ENCODE measurements around the gene CDC7.
"Not testable (repeated sequence)": the region's sequence is repeated elsewhere in the genome, so short reads cannot be mapped to it uniquely, and the experiment has no call there.

CDC7 gene

GRCh38 chr1:91500756-91501522 is at the start of gene CDC7:
Gene CDC7, plus strand, starts transcription at chr1:91500851. Its CDS starts 866 bp downstream, at chr1:91501717.
- DNase-seq: peak; percentile 88

- DNase-seq: no peak
These were observed 46.5 kb upstream of the CDC7 start for GRCh38 chr1:91454136-91454535.

DNA sequence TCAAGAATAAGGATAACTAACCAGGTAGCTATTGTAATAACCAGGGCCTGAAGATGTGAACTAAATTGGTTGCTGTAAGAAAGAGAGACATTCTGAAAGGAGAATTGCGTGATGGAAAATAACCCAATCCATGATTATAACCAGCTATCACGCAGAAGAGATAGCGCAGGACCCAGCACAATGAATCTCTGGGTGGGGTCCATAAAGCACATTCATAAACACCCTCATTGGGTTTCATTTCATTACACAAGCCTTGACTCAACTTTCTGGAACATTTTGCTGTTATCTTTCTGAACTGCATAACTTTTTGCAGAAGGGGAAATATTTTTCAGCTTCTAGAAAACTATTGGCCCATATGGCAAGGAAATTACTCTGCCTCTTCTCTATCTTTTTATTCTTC is 45.3 kb upstream of the CDC7 start:
- DNase-seq: no peak

DNA sequence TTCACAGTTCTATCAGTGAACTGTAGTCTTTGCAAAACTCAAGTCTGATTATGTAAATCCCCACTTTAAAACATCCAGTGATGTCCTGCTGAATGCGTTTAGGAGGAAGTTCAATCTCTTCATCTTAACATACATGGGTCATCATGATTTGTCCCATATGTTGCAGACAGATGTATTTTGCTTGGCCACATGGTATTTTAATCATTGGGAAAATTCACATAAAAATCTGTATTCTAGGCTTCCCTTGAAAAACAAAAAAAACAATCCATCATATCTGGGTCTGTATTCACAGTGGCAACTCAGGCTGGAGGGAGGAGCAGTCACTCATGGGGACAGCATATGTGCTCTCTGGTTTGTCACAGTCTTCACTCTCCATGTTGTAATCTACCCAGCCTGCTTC is 44.8 kb upstream of the CDC7 start:
- DNase-seq: no peak

DNA sequence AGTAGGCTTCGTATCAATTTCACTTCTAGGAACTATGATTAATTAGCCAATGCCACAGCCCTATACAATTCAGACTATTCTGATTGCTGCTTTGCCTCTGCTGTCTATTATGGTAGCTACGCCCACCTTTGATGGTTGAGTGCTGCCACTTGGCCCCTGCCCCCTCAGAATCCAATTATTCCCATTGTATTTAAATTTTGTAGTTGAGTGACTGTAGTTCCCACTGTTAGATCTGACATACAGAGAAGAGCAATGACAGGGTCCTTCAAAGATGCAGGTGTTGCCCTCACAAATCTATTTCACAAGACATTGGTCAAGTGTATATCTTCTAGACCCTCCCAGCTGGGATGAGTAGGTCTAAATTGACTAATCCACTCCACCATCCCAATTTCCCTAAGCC is 35.3 kb upstream of the CDC7 start:
- DNase-seq: not testable (repeated sequence)

- no peak for DNase-seq
These were observed 24.0 kb upstream of the CDC7 start for GRCh38 chr1:91476533-91477217.

- peak; percentile 58 for DNase-seq
These were observed 13.2 kb upstream of the CDC7 start for GRCh38 chr1:91487469-91487868.

- no peak for DNase-seq
These were observed 10.2 kb upstream of the CDC7 start for GRCh38 chr1:91490501-91490900.

GRCh38 chr1:91498035-91498434 is 2.6 kb upstream of the CDC7 start:
- DNase-seq: no peak

DNA sequence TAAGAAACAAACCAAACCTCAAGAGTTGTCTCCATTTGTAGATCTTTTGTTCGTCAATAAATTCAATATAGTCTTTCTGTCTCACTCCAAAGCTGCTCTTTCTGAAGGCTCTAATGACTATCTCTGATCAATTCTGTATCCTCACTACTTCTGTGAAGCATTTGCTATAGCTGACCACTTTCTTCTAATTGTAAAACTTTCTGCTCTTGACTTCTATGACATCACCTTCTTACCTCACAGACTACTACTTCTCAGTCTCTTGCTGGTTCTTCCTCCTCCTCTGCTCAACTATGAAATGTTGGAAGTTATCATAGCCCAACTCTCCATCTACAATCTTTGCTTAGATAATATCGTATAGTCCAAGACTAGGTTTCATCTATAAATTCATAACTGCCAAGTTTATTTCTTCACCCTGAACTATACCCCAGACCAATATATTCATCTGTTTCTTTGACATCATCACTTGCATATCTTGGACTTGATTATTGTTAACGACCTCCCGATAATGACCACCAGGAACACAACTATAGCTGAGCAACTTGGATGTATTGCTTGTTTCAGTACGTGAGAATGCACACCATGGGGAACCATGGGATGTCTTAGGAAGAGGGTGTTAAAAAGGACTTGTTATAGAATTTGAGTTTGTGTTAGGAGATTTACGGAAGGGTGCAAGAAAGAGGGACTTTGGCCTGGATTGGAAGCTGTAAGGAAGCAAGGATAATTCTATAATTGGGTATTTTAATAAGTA is 2.0 kb upstream of the CDC7 start:
- DNase-seq: no peak

DNA sequence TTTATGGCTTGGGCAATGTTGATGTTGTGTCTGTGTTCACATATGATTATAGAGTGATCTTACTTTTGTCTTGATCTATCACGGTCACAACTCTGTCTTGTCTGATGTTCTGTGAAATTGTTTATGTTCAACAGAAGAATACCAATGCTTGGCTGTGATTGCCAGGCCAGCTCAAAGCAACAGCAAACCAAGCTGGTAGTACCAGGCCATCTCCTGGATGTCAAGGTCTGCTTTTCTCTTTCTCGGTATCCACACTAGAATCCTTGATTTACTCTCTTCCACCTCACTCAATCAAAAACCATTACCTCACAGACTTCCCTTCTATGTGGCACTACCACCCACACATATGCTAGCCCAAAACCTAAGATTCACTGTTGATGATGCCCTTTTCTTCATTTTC is 1.3 kb upstream of the CDC7 start:
- no peak for DNase-seq

- peak; percentile 76 for DNase-seq
These were observed 521 bp upstream of the CDC7 start for GRCh38 chr1:91499904-91500755.

DNA sequence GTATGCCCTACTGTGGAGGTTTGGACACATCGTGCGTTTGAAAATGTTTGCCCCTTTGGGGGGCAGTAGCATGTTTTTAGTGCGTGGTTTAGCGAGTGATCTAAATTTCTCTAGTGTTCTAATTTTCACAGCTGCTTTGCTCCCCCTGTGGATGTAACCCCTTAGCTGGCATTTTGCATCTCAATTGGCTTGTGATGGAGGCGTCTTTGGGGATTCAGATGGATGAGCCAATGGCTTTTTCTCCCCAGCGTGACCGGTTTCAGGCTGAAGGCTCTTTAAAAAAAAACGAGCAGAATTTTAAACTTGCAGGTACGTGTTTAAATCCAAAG is 836 bp downstream of the CDC7 start:
- DNase-seq: no peak

GRCh38 chr1:91501971-91502671 is 1.5 kb downstream of the CDC7 start:
- no peak for DNase-seq

- peak; percentile 6 for DNase-seq
These were observed 2.1 kb downstream of the CDC7 start for GRCh38 chr1:91502672-91503184.

- no peak for DNase-seq
These were observed 2.8 kb downstream of the CDC7 start for GRCh38 chr1:91503332-91503900.

GRCh38 chr1:91503975-91504530 is 3.4 kb downstream of the CDC7 start:
- DNase-seq: no peak

GRCh38 chr1:91505086-91505485 is 4.4 kb downstream of the CDC7 start:
- DNase-seq: no peak

DNA sequence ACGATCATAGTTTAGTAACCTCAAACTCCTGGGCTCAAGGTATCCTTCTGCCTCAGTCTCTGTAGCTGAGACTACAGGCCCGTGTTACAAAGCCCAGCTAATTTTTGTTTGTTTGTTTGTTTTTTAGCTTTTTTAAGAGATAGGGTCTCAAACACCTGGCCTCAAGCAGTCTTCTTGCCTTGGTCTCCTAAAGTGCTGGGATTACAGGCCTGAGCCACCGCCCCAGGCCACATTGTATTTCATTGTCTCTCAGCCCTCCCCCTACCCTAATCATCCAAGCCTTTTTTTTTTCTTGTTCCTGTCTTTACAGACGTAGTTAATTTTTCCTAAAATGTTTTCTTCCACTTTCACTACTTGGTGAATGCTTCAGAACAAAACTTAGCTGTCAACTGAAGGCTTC is 5.4 kb downstream of the CDC7 start:
- DNase-seq: no peak

DNA sequence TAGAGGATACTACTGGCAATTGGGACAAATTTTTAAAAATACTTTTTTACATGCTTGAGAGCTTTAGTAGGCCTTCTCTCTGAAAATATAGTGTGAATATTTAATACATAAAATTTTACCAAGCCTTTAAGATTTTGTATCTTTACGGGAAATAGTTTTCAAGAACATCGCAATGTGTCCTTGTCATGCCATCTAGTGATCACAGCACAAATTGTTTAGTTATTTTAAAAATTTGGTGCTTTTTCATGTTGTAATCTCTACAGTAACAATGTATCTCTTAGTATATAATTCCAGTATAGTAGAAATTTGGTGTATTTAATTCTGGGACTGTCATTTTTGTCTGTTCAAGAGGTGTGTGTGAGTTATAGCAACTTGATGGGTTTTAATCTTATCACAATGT is 6.7 kb downstream of the CDC7 start:
- DNase-seq: peak; percentile 7

- no peak for DNase-seq
These were observed 10.1 kb downstream of the CDC7 start for GRCh38 chr1:91510754-91511153.

Data from MV-4-11 (cell line).